ENCODE data around the gene ATG4B.

DNA sequence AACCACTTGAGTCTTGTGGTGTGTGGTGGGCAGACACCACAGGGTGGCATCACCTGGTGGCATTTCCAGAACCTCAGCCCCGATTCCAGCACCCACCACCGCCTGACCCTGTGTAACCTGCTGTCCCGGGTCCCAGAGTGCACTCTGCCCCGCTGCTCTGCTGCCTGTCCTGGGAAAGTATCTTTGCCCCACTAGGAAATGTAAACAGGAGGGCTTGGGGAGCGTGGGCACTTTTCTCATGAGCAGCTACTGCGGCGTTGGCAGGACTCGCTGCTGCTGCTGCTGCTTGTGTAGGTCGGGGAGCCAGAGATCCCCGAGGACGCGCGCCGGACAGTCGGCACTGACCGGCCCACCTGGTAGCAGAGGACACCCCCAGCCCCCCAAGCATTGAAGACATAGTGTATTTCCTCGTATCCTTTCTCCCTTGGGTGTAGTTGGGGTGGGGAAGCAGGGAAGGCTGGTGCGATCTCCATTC is 35.7 kb downstream of the ATG4B start:
- no peak for TF ChIP-seq ARNTL (CRISPR knock-in tag; IDR thresholded peaks at IDR 0.05; ENCODE audit: borderline replicate concordance, low read depth)
- TF ChIP-seq ZNF70 (CRISPR knock-in tag; IDR thresholded peaks at IDR 0.05) = no peak
- TF ChIP-seq BACH2 (CRISPR knock-in tag; IDR thresholded peaks at IDR 0.05; ENCODE audit: borderline replicate concordance) = no peak
- no peak for TF ChIP-seq PPARA (CRISPR knock-in tag; IDR thresholded peaks at IDR 0.05; ENCODE audit: borderline replicate concordance)
- TF ChIP-seq, protein P1, sequence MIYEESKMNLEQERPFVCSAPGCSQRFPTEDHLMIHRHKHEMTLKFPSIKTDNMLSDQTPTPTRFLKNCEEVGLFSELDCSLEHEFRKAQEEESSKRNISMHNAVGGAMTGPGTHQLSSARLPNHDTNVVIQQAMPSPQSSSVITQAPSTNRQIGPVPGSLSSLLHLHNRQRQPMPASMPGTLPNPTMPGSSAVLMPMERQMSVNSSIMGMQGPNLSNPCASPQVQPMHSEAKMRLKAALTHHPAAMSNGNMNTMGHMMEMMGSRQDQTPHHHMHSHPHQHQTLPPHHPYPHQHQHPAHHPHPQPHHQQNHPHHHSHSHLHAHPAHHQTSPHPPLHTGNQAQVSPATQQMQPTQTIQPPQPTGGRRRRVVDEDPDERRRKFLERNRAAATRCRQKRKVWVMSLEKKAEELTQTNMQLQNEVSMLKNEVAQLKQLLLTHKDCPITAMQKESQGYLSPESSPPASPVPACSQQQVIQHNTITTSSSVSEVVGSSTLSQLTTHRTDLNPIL (CRISPR knock-in tag; IDR thresholded peaks at IDR 0.05; ENCODE audit: low read depth) = no peak
- no peak for TF ChIP-seq ZFP30 (CRISPR knock-in tag; IDR thresholded peaks at IDR 0.05)
- no peak for TF ChIP-seq ZFP3 (CRISPR knock-in tag; IDR thresholded peaks at IDR 0.05)
- TF ChIP-seq ZNF8 (CRISPR knock-in tag; IDR thresholded peaks at IDR 0.05) = no peak
- no peak for TF ChIP-seq RARB (CRISPR knock-in tag; IDR thresholded peaks at IDR 0.05)

All from SK-N-SH treated with all-trans-retinoic acid at 6 μM for 48 hours (cell line).